ENCODE data around the gene HNRNPA1.
"Not testable (repeated sequence)": the region's sequence is repeated elsewhere in the genome, so short reads cannot be mapped to it uniquely, and the experiment has no call there.

The HNRNPA1 gene

DNA sequence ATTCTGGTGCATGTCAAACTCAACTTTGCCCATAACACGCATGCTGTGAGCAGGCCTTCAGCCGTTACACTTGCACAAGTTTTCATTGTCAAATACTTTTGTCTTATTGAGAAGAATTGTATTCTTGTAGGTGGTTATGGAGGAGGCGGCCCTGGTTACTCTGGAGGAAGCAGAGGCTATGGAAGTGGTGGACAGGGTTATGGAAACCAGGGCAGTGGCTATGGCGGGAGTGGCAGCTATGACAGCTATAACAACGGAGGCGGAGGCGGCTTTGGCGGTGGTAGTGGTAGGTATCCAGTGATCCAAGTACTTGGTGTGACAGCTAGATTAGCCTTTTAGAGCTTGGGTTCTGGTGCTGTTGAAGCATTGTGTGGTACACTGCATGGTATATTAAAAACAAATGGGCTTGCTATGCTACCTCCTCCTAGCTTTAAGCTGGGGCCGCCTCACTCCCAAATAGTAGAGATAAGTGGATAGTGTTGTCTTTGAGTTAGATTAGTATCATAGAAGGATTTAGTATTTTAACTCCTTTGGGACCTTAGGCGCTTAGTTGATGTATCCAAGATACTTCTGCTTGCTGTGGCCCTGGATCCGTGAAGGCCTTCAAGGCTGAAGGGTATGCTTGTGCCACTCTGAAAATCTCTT, 2.5 kb downstream of the HNRNPA1 start:
- TF ChIP-seq, protein P1, sequence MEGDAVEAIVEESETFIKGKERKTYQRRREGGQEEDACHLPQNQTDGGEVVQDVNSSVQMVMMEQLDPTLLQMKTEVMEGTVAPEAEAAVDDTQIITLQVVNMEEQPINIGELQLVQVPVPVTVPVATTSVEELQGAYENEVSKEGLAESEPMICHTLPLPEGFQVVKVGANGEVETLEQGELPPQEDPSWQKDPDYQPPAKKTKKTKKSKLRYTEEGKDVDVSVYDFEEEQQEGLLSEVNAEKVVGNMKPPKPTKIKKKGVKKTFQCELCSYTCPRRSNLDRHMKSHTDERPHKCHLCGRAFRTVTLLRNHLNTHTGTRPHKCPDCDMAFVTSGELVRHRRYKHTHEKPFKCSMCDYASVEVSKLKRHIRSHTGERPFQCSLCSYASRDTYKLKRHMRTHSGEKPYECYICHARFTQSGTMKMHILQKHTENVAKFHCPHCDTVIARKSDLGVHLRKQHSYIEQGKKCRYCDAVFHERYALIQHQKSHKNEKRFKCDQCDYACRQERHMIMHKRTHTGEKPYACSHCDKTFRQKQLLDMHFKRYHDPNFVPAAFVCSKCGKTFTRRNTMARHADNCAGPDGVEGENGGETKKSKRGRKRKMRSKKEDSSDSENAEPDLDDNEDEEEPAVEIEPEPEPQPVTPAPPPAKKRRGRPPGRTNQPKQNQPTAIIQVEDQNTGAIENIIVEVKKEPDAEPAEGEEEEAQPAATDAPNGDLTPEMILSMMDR (IDR thresholded peaks at IDR 0.05; ENCODE audit: low read depth, low read length, missing control alignments), result no peak
- H3K4me3 ChIP-seq (replicated peaks; ENCODE audit: low read depth, low read length), result peak overlapping the region; percentile 85
- no peak for DNase-seq (ENCODE audit: extremely low read depth, low read depth)

DNA sequence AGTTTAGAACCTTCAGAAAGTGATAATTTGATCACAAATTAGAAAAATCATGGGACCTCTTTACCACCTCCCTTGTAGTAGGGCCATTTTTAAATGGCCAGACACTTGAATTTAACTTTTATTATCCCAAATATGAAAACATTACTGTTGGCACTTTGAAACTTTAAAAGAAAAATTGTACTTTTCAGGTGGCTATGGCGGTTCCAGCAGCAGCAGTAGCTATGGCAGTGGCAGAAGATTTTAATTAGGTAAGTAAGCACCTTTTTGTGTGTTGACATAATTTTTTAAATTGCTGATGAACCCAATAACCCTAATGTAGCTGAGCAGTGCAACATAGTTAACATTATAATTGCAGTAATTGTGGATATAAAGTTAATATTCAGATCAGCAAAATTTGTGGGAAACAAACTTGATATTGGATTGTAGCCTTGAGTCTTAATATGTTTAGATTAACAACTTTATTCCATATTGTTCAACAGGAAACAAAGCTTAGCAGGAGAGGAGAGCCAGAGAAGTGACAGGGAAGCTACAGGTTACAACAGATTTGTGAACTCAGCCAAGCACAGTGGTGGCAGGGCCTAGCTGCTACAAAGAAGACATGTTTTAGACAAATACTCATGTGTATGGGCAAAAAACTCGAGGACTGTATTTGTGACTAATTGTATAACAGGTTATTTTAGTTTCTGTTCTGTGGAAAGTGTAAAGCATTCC, 3.7 kb downstream of the HNRNPA1 start:
- peak overlapping the region; percentile 85 for H3K4me3 ChIP-seq (replicated peaks; ENCODE audit: low read depth, low read length)
- DNase-seq (ENCODE audit: extremely low read depth, low read depth), result not testable (repeated sequence)

DNA sequence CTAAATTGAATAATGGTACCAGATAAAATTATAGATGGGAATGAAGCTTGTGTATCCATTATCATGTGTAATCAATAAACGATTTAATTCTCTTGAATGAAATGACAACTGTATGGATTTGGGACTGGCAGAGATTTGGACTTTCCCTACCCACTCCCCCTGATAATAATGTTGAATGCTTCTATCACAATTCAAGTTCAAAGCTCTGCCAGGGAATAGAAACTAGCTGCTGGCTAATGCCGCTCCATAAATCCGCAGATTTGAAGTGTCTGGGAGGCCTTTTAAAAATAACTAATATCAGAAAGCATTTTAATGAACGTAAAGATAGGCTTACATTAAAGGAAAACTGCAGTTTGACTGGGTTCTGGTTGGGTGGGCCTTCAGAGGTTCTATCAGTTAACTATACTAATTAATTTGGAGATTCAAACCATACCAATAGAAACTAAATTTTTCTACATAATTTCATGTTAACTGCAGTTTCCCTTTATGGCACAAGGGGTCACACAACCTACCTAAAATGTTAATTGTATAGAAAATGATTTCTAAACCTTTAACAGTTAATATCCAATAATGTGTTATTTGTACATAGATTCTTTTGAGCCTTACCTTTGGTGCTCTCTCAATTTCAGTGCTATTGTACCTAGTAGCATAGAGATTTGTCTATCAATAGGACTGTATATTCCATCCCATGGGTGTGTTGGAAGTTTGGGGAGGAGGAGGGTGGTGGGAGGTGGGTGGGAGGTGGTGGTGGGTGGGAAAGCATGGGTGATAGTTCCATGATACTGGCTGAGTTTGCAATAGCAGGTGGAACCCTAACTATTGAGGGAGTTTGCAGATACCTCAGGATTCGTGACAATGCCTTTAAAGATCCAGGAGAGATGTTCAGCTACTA, 4.9 kb downstream of the HNRNPA1 start:
- H3K4me3 ChIP-seq (replicated peaks; ENCODE audit: low read depth, low read length), result peak overlapping the region; percentile 85
- no peak for DNase-seq (ENCODE audit: extremely low read depth, low read depth)
- TF ChIP-seq, protein P1 (IDR thresholded peaks at IDR 0.05; ENCODE audit: low read depth, low read length, missing control alignments), result no peak

- TF ChIP-seq, protein P1 (IDR thresholded peaks at IDR 0.05; ENCODE audit: low read depth, low read length, missing control alignments), result no peak
- no peak for DNase-seq (ENCODE audit: extremely low read depth, low read depth)
- H3K4me3 ChIP-seq (replicated peaks; ENCODE audit: low read depth, low read length), result 0 out of 2 replicates have a peak overlapping the region, but pooled peaks have one; percentile 10
Observed at GRCh38 chr12:54286042-54287030, 5.8 kb downstream of the HNRNPA1 start.

DNA sequence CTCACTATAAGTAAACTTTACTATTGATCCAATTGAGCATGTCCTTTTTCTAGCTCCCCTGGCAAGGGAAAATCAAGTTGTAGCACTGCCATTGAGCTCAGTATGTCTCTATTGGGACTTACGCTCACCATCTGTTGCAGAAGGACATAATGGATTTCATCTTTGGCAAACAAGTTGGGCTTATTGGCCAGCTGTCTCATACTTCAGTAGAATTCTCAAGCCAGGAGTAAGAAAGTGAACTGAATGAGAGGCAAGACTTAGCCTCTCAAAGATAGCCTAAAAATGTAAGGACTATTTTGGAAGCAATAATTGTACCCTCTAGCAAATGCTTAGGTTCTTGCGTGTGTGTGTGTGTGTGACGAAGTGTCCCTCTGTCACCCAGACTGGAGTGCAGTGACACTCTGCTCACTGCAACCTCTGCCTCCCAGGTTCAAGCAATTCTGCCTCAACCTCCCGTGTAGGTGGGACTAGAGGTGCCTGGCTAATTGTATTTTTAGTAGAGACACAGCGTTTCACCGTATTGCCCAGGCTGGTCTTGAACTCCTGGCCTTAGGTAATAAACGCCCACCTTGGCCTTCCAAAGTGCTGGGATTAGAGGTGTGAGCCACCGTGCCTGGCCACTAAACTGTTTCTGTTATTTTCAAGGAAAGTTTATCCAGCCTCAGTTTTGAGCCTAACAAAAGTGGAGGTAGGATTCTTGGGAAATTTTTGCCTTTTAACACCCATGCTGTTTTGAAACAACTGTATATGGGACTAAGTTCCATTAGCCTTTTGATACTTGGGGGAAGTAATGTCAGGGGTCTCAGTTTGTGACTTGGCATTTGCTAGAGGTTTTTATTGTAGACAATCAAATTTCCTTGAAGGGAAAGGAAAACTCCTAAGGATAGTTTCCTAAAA, 7.0 kb downstream of the HNRNPA1 start:
- TF ChIP-seq, protein P1 (IDR thresholded peaks at IDR 0.05; ENCODE audit: low read depth, low read length, missing control alignments), result no peak
- no peak for DNase-seq (ENCODE audit: extremely low read depth, low read depth)
- no peak overlapping the region for H3K4me3 ChIP-seq (replicated peaks; ENCODE audit: low read depth, low read length)
